Measurements from ENCODE around the gene PIGN. TPM values are rescaled to one million over a fixed set of nuclear protein-coding genes. Genes with fewer than 3 reads are reported as not detected.

PIGN gene
- total RNA-seq, 6 experiments from 2014 or later, result 8.2 to 17.8 (median 13.0) TPM

DNA sequence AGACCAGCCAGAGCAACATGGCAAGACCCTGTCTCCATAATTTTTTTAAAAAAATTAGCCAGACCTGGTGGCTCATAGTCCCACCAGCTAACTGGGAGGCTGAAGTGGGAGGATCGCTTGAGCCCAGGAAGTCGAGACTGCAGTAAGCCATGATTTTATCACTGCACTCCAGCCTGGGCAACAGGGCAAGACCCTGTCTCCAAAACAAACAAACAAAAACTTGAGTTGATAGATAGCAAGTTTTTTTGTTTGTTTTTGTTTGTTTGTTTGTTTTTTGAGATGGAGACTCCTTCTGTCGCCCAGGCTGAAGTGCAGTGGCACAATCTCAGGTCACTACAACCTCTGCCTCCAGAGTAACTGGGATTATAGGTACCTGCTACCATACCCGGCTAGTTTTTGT, 19.0 kb upstream of the PIGN start:
- Histone ChIP-seq H3K36me3 (no peaks in the 10 kb centered on the region), H3K4me3 (no peak overlapping the region), H3K27me3 (no peaks in the 10 kb centered on the region), H3K9me3 (no peaks in the 10 kb centered on the region), H3K27ac (no peak overlapping the region), H3K4me1 (peaks cover 0 to 4% (median 0%) of the 10 kb centered on the region in 4 donors)
- WGBS (ENCODE audit: insufficient coverage, low coverage, low lambda C conversion rate, missing lambda C conversion rate), result 92% methylated on average over 4 of the region's 4 CpGs
- intact Hi-C loops (cut with DNase I), result no loop called here
- TF ChIP-seq POLR2A (IDR thresholded peaks at IDR 0.05), result no peak
- TF ChIP-seq, protein P1, sequence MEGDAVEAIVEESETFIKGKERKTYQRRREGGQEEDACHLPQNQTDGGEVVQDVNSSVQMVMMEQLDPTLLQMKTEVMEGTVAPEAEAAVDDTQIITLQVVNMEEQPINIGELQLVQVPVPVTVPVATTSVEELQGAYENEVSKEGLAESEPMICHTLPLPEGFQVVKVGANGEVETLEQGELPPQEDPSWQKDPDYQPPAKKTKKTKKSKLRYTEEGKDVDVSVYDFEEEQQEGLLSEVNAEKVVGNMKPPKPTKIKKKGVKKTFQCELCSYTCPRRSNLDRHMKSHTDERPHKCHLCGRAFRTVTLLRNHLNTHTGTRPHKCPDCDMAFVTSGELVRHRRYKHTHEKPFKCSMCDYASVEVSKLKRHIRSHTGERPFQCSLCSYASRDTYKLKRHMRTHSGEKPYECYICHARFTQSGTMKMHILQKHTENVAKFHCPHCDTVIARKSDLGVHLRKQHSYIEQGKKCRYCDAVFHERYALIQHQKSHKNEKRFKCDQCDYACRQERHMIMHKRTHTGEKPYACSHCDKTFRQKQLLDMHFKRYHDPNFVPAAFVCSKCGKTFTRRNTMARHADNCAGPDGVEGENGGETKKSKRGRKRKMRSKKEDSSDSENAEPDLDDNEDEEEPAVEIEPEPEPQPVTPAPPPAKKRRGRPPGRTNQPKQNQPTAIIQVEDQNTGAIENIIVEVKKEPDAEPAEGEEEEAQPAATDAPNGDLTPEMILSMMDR (IDR thresholded peaks at IDR 0.05), result no peak
- no peak for DNase-seq
- ATAC-seq, result no peak

DNA sequence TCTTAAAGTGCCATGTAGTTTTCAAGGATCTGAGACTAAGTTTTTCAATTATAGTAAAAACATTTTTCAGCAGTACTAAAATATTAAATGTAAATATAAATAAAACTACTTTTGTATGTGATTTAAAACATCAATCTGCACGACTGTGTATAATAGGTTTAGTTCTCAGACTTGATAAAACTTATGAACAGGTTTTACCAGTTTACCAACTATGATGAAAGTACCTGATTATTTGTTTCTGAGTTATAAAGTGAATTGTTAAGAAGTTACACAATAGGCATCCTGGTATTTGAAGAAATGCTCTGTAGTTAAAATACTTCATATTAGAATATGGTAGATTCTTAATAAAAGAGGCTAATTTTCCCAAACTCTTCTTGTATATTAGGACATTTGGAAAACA, 15.0 kb upstream of the PIGN start:
- WGBS (ENCODE audit: insufficient coverage, low coverage, low lambda C conversion rate, missing lambda C conversion rate), result 61% methylated on average over 1 of the region's 1 CpG
- no peaks in the 10 kb centered on the region for H3K4me1 ChIP-seq
- no peaks in the 10 kb centered on the region for H3K36me3 ChIP-seq
- TF ChIP-seq, protein P1 (IDR thresholded peaks at IDR 0.05), result no peak
- TF ChIP-seq POLR2A (IDR thresholded peaks at IDR 0.05), result no peak
- intact Hi-C loops (cut with DNase I), result no loop called here
- H3K27me3 ChIP-seq, result no peaks in the 10 kb centered on the region
- no peak for DNase-seq
- H3K4me3 ChIP-seq, result no peak overlapping the region
- no peaks in the 10 kb centered on the region for H3K9me3 ChIP-seq
- ATAC-seq, result no peak
- no peak overlapping the region for H3K27ac ChIP-seq

DNA sequence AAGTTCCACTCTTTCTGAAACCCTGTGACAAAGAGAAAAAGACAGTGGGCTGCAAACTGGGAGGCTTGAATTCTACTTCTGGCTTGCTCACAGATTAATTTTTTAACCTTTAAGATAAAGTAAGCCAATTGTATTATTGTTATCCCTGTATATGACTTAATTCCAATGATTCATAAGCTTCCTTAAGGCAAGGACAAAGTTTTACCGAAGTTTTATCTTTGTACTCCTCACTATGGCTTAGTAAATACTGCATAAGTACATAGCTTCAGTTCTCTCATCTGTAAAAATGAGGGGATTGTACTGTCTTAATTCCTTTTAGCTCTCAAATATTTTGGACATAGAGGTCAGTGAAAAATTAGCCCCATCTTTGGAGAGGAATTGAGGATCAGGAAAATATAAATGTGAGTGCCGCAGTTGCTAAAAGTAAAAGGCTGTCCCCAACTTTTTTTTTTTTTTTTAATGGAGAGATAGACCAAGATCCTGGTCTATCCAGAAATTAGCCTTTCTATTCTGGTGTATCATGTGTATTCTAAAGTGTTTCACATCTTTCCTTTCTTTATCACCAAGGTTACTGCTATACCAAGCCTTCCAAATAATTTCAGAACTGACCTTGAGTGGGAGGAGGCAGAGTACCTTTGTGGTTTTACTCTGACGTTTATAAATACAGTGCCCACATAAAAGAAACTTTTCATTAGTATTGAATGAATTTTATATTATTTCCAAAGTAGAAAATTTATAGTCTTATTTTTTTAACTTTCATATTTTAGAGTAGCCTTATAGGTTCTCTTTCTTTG, 13.5 kb upstream of the PIGN start:
- WGBS (ENCODE audit: insufficient coverage, low coverage, low lambda C conversion rate, missing lambda C conversion rate), result 49% methylated on average over 3 of the region's 3 CpGs
- Histone ChIP-seq H3K27ac (no peak overlapping the region), H3K4me1 (no peaks in the 10 kb centered on the region), H3K36me3 (no peaks in the 10 kb centered on the region), H3K27me3 (no peaks in the 10 kb centered on the region), H3K4me3 (no peak overlapping the region), H3K9me3 (no peaks in the 10 kb centered on the region)
- TF ChIP-seq, protein P1 (IDR thresholded peaks at IDR 0.05), result no peak
- TF ChIP-seq POLR2A (IDR thresholded peaks at IDR 0.05), result no peak
- no peak for DNase-seq
- intact Hi-C loops (cut with DNase I), result no loop called here
- no peak for ATAC-seq

DNA sequence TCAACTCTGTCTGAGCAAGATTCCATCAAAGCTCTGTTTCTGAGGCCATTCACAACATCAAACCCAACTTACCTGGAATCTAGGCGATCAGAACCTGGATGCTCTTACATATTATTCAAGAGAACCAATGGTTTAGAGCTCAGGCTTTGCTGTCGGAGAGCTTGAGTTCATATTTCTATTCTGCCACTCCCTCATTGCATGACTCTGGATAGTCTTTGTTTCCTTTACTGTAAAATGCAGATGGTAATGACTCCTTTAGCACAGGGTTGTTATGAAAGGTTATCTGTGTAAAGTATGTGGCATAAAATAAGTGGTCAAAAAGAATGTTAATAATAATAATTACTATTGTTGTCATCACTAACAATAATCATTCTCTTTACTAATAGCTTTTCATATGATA, 12.8 kb upstream of the PIGN start:
- intact Hi-C loops (cut with DNase I), result loop anchor here in 1 of 2 donors (10.0 kb wide), 1 partner anchor 45 kb away; no protein-coding TSS in a partner anchor
- WGBS (ENCODE audit: insufficient coverage, low coverage, low lambda C conversion rate, missing lambda C conversion rate), result 96% methylated on average over 2 of the region's 2 CpGs
- DNase-seq (no peak), ATAC-seq (no peak)
- TF ChIP-seq, protein P1 (IDR thresholded peaks at IDR 0.05), result no peak
- TF ChIP-seq POLR2A (IDR thresholded peaks at IDR 0.05), result no peak
- Histone ChIP-seq H3K9me3 (no peaks in the 10 kb centered on the region), H3K4me1 (no peaks in the 10 kb centered on the region), H3K27ac (no peak overlapping the region), H3K36me3 (no peaks in the 10 kb centered on the region), H3K27me3 (no peaks in the 10 kb centered on the region), H3K4me3 (no peak overlapping the region)
